ENCODE results near the gene UBE2J1.

DNA sequence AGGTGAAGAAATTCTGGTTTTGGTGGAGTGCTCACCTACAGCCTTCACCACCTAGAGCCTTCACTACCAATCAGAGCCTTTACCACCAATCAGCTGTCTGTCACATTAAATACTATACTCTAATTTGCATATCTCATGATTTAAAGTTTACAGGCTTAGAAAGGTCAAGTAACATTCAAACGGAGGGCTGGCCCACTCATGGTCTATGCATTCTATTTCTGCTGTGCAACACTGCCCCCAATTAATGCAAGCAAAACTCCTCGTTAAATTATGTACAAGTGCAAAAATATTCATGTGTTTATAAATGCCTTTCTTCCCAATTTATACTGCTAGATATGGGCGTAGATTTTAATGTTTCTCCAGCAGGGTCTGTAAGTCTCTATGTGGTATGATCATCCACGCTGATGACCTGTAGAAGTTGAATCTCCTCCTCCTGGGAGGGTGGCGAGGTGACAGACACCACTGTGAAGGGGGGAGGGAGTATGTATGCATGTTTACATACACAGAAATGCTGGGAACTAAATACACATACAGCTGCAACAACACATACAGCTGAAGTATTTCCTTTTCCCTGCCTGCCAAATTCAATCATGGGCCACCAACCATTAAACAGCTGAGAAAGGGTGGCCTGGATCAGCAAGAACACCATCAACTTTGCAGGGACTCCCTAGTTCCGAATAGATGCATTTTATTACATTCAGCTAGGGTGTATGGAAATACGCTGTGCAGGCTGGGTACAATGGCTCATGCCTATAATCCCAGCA is 46.4 kb upstream of the UBE2J1 start:
- TF ChIP-seq, protein P1, sequence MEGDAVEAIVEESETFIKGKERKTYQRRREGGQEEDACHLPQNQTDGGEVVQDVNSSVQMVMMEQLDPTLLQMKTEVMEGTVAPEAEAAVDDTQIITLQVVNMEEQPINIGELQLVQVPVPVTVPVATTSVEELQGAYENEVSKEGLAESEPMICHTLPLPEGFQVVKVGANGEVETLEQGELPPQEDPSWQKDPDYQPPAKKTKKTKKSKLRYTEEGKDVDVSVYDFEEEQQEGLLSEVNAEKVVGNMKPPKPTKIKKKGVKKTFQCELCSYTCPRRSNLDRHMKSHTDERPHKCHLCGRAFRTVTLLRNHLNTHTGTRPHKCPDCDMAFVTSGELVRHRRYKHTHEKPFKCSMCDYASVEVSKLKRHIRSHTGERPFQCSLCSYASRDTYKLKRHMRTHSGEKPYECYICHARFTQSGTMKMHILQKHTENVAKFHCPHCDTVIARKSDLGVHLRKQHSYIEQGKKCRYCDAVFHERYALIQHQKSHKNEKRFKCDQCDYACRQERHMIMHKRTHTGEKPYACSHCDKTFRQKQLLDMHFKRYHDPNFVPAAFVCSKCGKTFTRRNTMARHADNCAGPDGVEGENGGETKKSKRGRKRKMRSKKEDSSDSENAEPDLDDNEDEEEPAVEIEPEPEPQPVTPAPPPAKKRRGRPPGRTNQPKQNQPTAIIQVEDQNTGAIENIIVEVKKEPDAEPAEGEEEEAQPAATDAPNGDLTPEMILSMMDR (IDR thresholded peaks at IDR 0.05; ENCODE audit: low read length): no peak
- TF ChIP-seq EZH2 (optimal IDR thresholded peaks at IDR 0.05; ENCODE audit: low read depth, low read length): no peak

All from MM.1S (cell line).